H9 (cell line): Measurements from ENCODE around the gene CYB5A. TPM values are rescaled to one million over a fixed set of nuclear protein-coding genes. Genes with fewer than 3 reads are reported as not detected.

Experiments
- DNase-seq: peaks from one replicate; pipeline ENCODE4 v3.0.0-alpha.2; 2017
- H2AFZ ChIP-seq: one replicate; pipeline ENCODE4 v1.6.1; 2013; ENCODE audit warnings: mild to moderate bottlenecking, low read length, control low read depth, moderate library complexity
- H2AK5ac ChIP-seq: 2 replicates; pipeline ENCODE4 v1.6.1; 2013; ENCODE audit warnings: low read length, control low read depth, mixed read lengths; ENCODE audit not compliant: insufficient read length
- H2BK120ac ChIP-seq: one replicate; pipeline ENCODE4 v1.6.1; 2013; ENCODE audit warnings: low read depth, mild to moderate bottlenecking, low read length, control low read depth, inconsistent platforms; ENCODE audit not compliant: poor library complexity, severe bottlenecking
- H2BK12ac ChIP-seq: 2 replicates; pipeline ENCODE4 v1.6.1; 2013; ENCODE audit warnings: low read length, control low read depth, mixed read lengths, low read depth; ENCODE audit not compliant: insufficient read length
- H2BK15ac ChIP-seq: 2 replicates; pipeline ENCODE4 v1.6.1; 2013; ENCODE audit warnings: low read depth, low read length, control low read depth
- H2BK20ac ChIP-seq: one replicate; pipeline ENCODE4 v1.6.1; 2013; ENCODE audit warnings: low read depth, mild to moderate bottlenecking, low read length, control low read depth, inconsistent platforms; ENCODE audit not compliant: poor library complexity, severe bottlenecking
- H2BK5ac ChIP-seq: 2 replicates; pipeline ENCODE4 v1.6.1; 2013; ENCODE audit warnings: low read length, control low read depth, mixed read lengths; ENCODE audit not compliant: insufficient read length
- H3K14ac ChIP-seq: 2 replicates; pipeline ENCODE4 v1.6.1; 2013; ENCODE audit warnings: low read length, control low read depth; ENCODE audit not compliant: insufficient read depth
- H3K18ac ChIP-seq: 2 replicates; pipeline ENCODE4 v1.6.1; 2013; ENCODE audit warnings: low read depth, mild to moderate bottlenecking, mixed read lengths, low read length, control low read depth; ENCODE audit not compliant: insufficient read length
- H3K23ac ChIP-seq: 2 replicates; pipeline ENCODE4 v1.6.1; 2013; ENCODE audit warnings: low read length, control low read depth, mixed read lengths, low read depth; ENCODE audit not compliant: insufficient read length
- H3K23me2 ChIP-seq: 2 replicates; pipeline ENCODE4 v1.6.1; 2013; ENCODE audit warnings: low read depth, mild to moderate bottlenecking, mixed read lengths, low read length, control low read depth; ENCODE audit not compliant: insufficient read length, poor library complexity, severe bottlenecking
- H3K27ac ChIP-seq: 2 replicates; pipeline ENCODE4 v1.5.1; 2013; ENCODE audit warnings: low read length, control low read depth, mixed read lengths, low read depth; ENCODE audit not compliant: insufficient read length
- H3K27me3 ChIP-seq: 2 replicates; pipeline ENCODE4 v1.6.1; 2013; ENCODE audit warnings: low read length, control low read depth, inconsistent platforms; ENCODE audit not compliant: insufficient read depth
- H3K4ac ChIP-seq: 2 replicates; pipeline ENCODE4 v1.6.1; 2013; ENCODE audit warnings: low read depth, mild to moderate bottlenecking, control low read depth, inconsistent platforms, low read length, moderate library complexity
- H3K4me1 ChIP-seq: 2 replicates; pipeline ENCODE4 v1.6.1; 2013; ENCODE audit warnings: low read length, control low read depth, inconsistent platforms; ENCODE audit not compliant: insufficient read depth
- H3K4me2 ChIP-seq: 2 replicates; pipeline ENCODE4 v1.6.1; 2013; ENCODE audit warnings: low read length, control low read depth, mixed read lengths; ENCODE audit not compliant: insufficient read length, insufficient read depth
- H3K56ac ChIP-seq: 2 replicates; pipeline ENCODE4 v1.6.1; 2013; ENCODE audit warnings: low read depth, mild to moderate bottlenecking, mixed read lengths, low read length, control low read depth; ENCODE audit not compliant: insufficient read length
- H3K79me1 ChIP-seq: 2 replicates; pipeline ENCODE4 v1.6.1; 2013; ENCODE audit warnings: low read depth, mild to moderate bottlenecking, moderate library complexity, low read length, control low read depth, inconsistent platforms; ENCODE audit not compliant: insufficient read depth, poor library complexity, severe bottlenecking
- H3K79me2 ChIP-seq: 2 replicates; pipeline ENCODE4 v1.6.1; 2013; ENCODE audit warnings: low read length, control low read depth, inconsistent platforms; ENCODE audit not compliant: insufficient read depth
- H3K9ac ChIP-seq: 2 replicates; pipeline ENCODE4 v1.6.1; 2013; ENCODE audit warnings: low read length, control low read depth, mixed read lengths; ENCODE audit not compliant: insufficient read length; ENCODE audit errors: extremely low read depth
- H3K9me3 ChIP-seq: one replicate; pipeline ENCODE4 v1.6.1; 2013; ENCODE audit warnings: low read depth, low read length, inconsistent platforms; ENCODE audit not compliant: control insufficient read depth
- H3T11ph ChIP-seq: one replicate; pipeline ENCODE4 v1.6.1; 2013; ENCODE audit warnings: mild to moderate bottlenecking, low read length, control low read depth, inconsistent platforms
- H4K20me1 ChIP-seq: one replicate; pipeline ENCODE4 v1.6.1; 2013; ENCODE audit not compliant: control insufficient read depth, insufficient read length, insufficient read depth
- H4K5ac ChIP-seq: 2 replicates; pipeline ENCODE4 v1.6.1; 2013; ENCODE audit warnings: low read depth, mild to moderate bottlenecking, mixed read lengths, low read length, control low read depth; ENCODE audit not compliant: insufficient read length
- H4K8ac ChIP-seq: replicated peaks from 2 replicates; pipeline ENCODE4 v1.6.1; 2013; ENCODE audit warnings: low read length, control low read depth, mixed read lengths, low read depth; ENCODE audit not compliant: insufficient read length
- H4K91ac ChIP-seq: 2 replicates; pipeline ENCODE4 v1.6.1; 2013; ENCODE audit warnings: low read depth, mild to moderate bottlenecking, moderate library complexity, mixed read lengths, low read length, control low read depth; ENCODE audit not compliant: insufficient read length
- H3K27ac Mint-ChIP-seq, 3 experiments: 2 replicates in 2 of 3; 3 replicates in 1 of 3; pipeline ENCODE4 v1.8.0; 2020 to 2021; ENCODE audit warnings: mixed read lengths in 3 of 3, mild to moderate bottlenecking in 1 of 3, moderate library complexity in 1 of 3
- H3K27me3 Mint-ChIP-seq: 2 replicates; pipeline ENCODE4 v1.8.0; 2021; ENCODE audit warnings: low read depth, mild to moderate bottlenecking, moderate library complexity, mixed read lengths
- H3K36me3 Mint-ChIP-seq, 3 experiments: 2 replicates in 2 of 3; 3 replicates in 1 of 3; pipeline ENCODE4 v1.8.0; 2020 to 2021; ENCODE audit warnings: low read depth in 3 of 3, mixed read lengths in 3 of 3; ENCODE audit not compliant: insufficient read depth in 1 of 3
- H3K4me1 Mint-ChIP-seq, 2 experiments: 2 replicates each; pipeline ENCODE4 v1.8.0; 2020; ENCODE audit warnings: mixed read lengths in 2 of 2
- H3K4me3 Mint-ChIP-seq, 2 experiments: 2 replicates in 1 of 2; 3 replicates in 1 of 2; pipeline ENCODE4 v1.8.0; 2020 to 2021; ENCODE audit warnings: mild to moderate bottlenecking in 2 of 2, mixed read lengths in 2 of 2, moderate library complexity in 1 of 2
- H3K9me3 Mint-ChIP-seq, 2 experiments: 2 replicates in 1 of 2; 3 replicates in 1 of 2; pipeline ENCODE4 v1.8.0; 2020; ENCODE audit warnings: mild to moderate bottlenecking in 2 of 2, mixed read lengths in 2 of 2, moderate library complexity in 1 of 2
- CTCF ChIP-seq: fragments of 200-600 bp; sonication (generic); conservative IDR thresholded peaks from 3 replicates; pipeline ENCODE4 v1.8.0; 2021; ENCODE audit warnings: antibody characterized with exemption, mild to moderate bottlenecking
- WGBS: extraction: QIAGEN DNeasy Blood & Tissue Kit; methylation state at CpG from one replicate; pipeline ENCODE4 v1.1.7; 2013; ENCODE audit warnings: missing lambda C conversion rate, low lambda C conversion rate, mixed read lengths; ENCODE audit not compliant: insufficient read length; ENCODE audit errors: extremely low coverage; 5-methylcytosine and 5-hydroxymethylcytosine counted together
- total RNA-seq: library from RNA; stranded (reverse); gene quantifications from 2 replicates; pipeline ENCODE4 v1.2.1, GENCODE V29; 2021

Gene CYB5A
- total RNA-seq, 1 experiment from 2014 or later: 93.2 TPM

- Mint-ChIP-seq H3K9me3 (peaks cover 2 to 4% of the 10 kb centered on the region in 2 experiments; a peak in 4 of 5 replicates), H3K36me3 (peaks cover 0 to 2% (median 0%) of the 10 kb centered on the region in 3 experiments; a peak in 1 of 7 replicates), H3K4me3 (no peak overlapping the region), H3K27ac (no peak overlapping the region), H3K4me1 (no peaks in the 10 kb centered on the region), H3K27me3 (peaks cover 5% of the 10 kb centered on the region)
- Histone ChIP-seq H2BK15ac (no peak overlapping the region), H3K23me2 (no peaks in the 10 kb centered on the region), H4K20me1 (no peaks in the 10 kb centered on the region), H3K18ac (no peak overlapping the region), H2BK20ac (no peak overlapping the region), H2BK120ac (no peak overlapping the region), H3K4ac (no peak overlapping the region), H3T11ph (no peak overlapping the region), H3K14ac (no peak overlapping the region), H3K9ac (no peak overlapping the region), H3K56ac (no peak overlapping the region), H3K4me2 (no peak overlapping the region), H3K27me3 (no peaks in the 10 kb centered on the region), H2AK5ac (no peak overlapping the region), H3K9me3 (peaks cover 8% of the 10 kb centered on the region), H4K8ac (no peak overlapping the region), H2AFZ (no peak overlapping the region), H4K5ac (no peak overlapping the region), H2BK12ac (no peak overlapping the region), H2BK5ac (no peak overlapping the region), H3K27ac (no peak overlapping the region), H3K23ac (no peak overlapping the region), H3K79me2 (no peaks in the 10 kb centered on the region), H3K4me1 (no peaks in the 10 kb centered on the region), H4K91ac (no peak overlapping the region), H3K79me1 (no peaks in the 10 kb centered on the region)
- TF ChIP-seq CTCF: peak; percentile 56
- no CpG with 5 or more reads among the region's 3 CpGs for WGBS
- DNase-seq: peak; percentile 49
Measured at GRCh38 chr18:74310411-74310810, 18.6 kb upstream of the CYB5A start.
